B cell (primary cell): ENCODE data around the gene LRRC55. TPM values are rescaled to one million over a fixed set of nuclear protein-coding genes. Genes with fewer than 3 reads are reported as not detected.

Source experiments
- ATAC-seq: fragments of 200-7000 bp; cut with Tn5 transposase; one replicate; pipeline ENCODE4 v1.10.0; 2021; ENCODE audit warnings: low read depth, mild to moderate bottlenecking, moderate number of reproducible peaks, moderate library complexity
- CTCF ChIA-PET: fragments of 350-600 bp; sonication (Branson Sonifier 250); formaldehyde crosslinking; loops from one replicate; lab custom pipeline; 2021; ENCODE audit warnings: antibody characterized with exemption, inconsistent platforms; lab: Charles Lee
- POLR2A ChIA-PET: fragments of 350-600 bp; sonication (Branson Sonifier 250); formaldehyde crosslinking; loops from one replicate; lab custom pipeline; 2021; ENCODE audit warnings: antibody characterized with exemption; lab: Charles Lee
- DNase-seq: peaks from one replicate; pipeline ENCODE4 v3.0.0; 2013
- H2AFZ ChIP-seq: 2 replicates; pipeline ENCODE4 v1.6.1; 2012; ENCODE audit warnings: mild to moderate bottlenecking, low read depth, low read length; ENCODE audit not compliant: insufficient read depth, poor library complexity, severe bottlenecking
- H3K27ac ChIP-seq, 2 donors: 1 replicate in 1 of 2; 2 replicates in 1 of 2; pipeline ENCODE4 v1.5.1; 2012 to 2013; ENCODE audit warnings: low read length in 2 of 2, mild to moderate bottlenecking in 2 of 2, moderate library complexity in 1 of 2
- H3K27me3 ChIP-seq, 4 experiments: fragments of 200-600 bp in 1 of 4; sonication (generic) in 1 of 4; replicated peaks in 1 of 4; 1 replicate in 2 of 4; 2 replicates in 2 of 4; pipeline versions ENCODE4 v1.6.1 to v1.7.0; 2013 to 2016; ENCODE audit warnings: low read length in 3 of 4, mild to moderate bottlenecking in 2 of 4, mixed read lengths in 1 of 4, moderate library complexity in 1 of 4; ENCODE audit not compliant: insufficient read depth in 4 of 4, control insufficient read depth in 3 of 4; ENCODE audit errors: control extremely low read depth in 1 of 4
- H3K36me3 ChIP-seq, 2 experiments: replicated peaks in 1 of 2; 1 replicate in 1 of 2; 2 replicates in 1 of 2; pipeline versions ENCODE4 v1.6.1 to v1.7.1; 2013; ENCODE audit warnings: low read length in 1 of 2; ENCODE audit not compliant: insufficient read depth in 2 of 2, control insufficient read depth in 1 of 2; ENCODE audit errors: control extremely low read depth in 1 of 2, extremely low read depth in 1 of 2
- H3K4me1 ChIP-seq, 2 donors: fragments of 200-600 bp in 1 of 2; sonication (generic) in 1 of 2; 1 replicate in 1 of 2; 2 replicates in 1 of 2; pipeline versions ENCODE4 v1.5.1 to v1.6.1; 2013 to 2017; ENCODE audit warnings: low read length in 2 of 2; ENCODE audit not compliant: control insufficient read depth in 2 of 2, insufficient read depth in 2 of 2
- H3K4me2 ChIP-seq: replicated peaks from 2 replicates; pipeline ENCODE3; 2012; ENCODE audit warnings: mild to moderate bottlenecking, low read depth, low read length; ENCODE audit not compliant: poor library complexity, severe bottlenecking
- H3K4me3 ChIP-seq, 5 experiments: fragments of 200-600 bp in 1 of 5; sonication (generic) in 1 of 5; 1 replicate in 3 of 5; 2 replicates in 2 of 5; pipeline versions ENCODE4 v1.5.1 to v1.7.0; 2011 to 2016; ENCODE audit warnings: low read length in 4 of 5, mild to moderate bottlenecking in 4 of 5, low read depth in 2 of 5, control low read depth in 1 of 5, moderate library complexity in 1 of 5; ENCODE audit not compliant: insufficient read depth in 1 of 5; ENCODE audit errors: control extremely low read depth in 1 of 5, extremely low read depth in 1 of 5
- H3K79me2 ChIP-seq: fragments of 200-600 bp; sonication (generic); one replicate; pipeline ENCODE4 v1.6.0; 2016; ENCODE audit warnings: low read length; ENCODE audit not compliant: control insufficient read depth, insufficient read depth
- H3K9ac ChIP-seq: fragments of 200-600 bp; sonication (generic); 2 replicates; pipeline ENCODE4 v1.6.1; 2017; ENCODE audit warnings: mild to moderate bottlenecking, low read length, moderate library complexity
- H3K9me3 ChIP-seq, 3 donors: one replicate each; pipeline versions ENCODE4 v1.6.1 to v1.7.1; 2013; ENCODE audit warnings: low read length in 2 of 3; ENCODE audit not compliant: control insufficient read depth in 2 of 3, insufficient read depth in 1 of 3; ENCODE audit errors: control extremely low read depth in 1 of 3
- H4K20me1 ChIP-seq: 2 replicates; pipeline ENCODE4 v1.6.0; 2012; ENCODE audit warnings: mild to moderate bottlenecking, low read length; ENCODE audit not compliant: insufficient read depth, control insufficient read depth, poor library complexity, severe bottlenecking
- H3K27ac Mint-ChIP-seq: one replicate; pipeline ENCODE4 v1.8.0; 2021; ENCODE audit warnings: mixed read lengths
- H3K27me3 Mint-ChIP-seq: one replicate; pipeline ENCODE4 v1.8.0; 2021; ENCODE audit warnings: mixed read lengths
- H3K4me1 Mint-ChIP-seq: one replicate; pipeline ENCODE4 v1.8.0; 2021; ENCODE audit warnings: mixed read lengths
- H3K4me3 Mint-ChIP-seq: one replicate; pipeline ENCODE4 v1.8.0; 2021; ENCODE audit warnings: mixed read lengths
- H3K9me3 Mint-ChIP-seq: one replicate; pipeline ENCODE4 v1.8.0; 2022; ENCODE audit warnings: mixed read lengths; ENCODE audit not compliant: insufficient read depth
- CTCF ChIP-seq: fragments of 200-600 bp; IDR thresholded peaks from one replicate; pipeline ENCODE4 v1.8.0; 2022; ENCODE audit warnings: antibody characterized with exemption, mild to moderate bottlenecking
- EZH2 ChIP-seq: IDR thresholded peaks from 2 replicates; pipeline ENCODE4 v1.6.1; 2012; ENCODE audit warnings: borderline replicate concordance, low read depth, mild to moderate bottlenecking, moderate library complexity, low read length; ENCODE audit not compliant: insufficient read depth, poor library complexity, severe bottlenecking
- WGBS: methylation state at CpG from one replicate; pipeline ENCODE4 v1.1.5; 2013; ENCODE audit warnings: missing lambda C conversion rate; ENCODE audit not compliant: insufficient coverage; 5-methylcytosine and 5-hydroxymethylcytosine counted together
- intact Hi-C: fragments of 100-400 bp; cut with micrococcal nuclease; formaldehyde crosslinking; loops from one replicate; pipeline ENCODE4 v1.10.0; 2022
- polyA plus RNA-seq: library from polyadenylated mRNA; depleted of rRNA; stranded (reverse); fragments of >200 nt; gene quantifications from 2 replicates; pipeline ENCODE4 v1.2.3, GENCODE V29; 2012
- total RNA-seq, 2 donors: library from RNA; stranded (reverse); fragments of 120-200 nt in 1 of 2; gene quantifications; 1 replicate in 1 of 2; 2 replicates in 1 of 2; pipeline versions ENCODE4 v1.2.3 to v1.2.4, GENCODE V29; 2013 to 2022

The LRRC55 gene
- total and polyA plus RNA-seq, 2 donors (not counting 1 experiment from before 2014, with no cell fraction given) = not detected

- intact Hi-C loops = no loop called here
- no peak overlapping the region for H3K4me3 Mint-ChIP-seq
Observed at GRCh38 chr11:57210781-57211180, 29.0 kb downstream of the LRRC55 start.

More at GRCh38 chr11:57210781-57211180, 29.0 kb downstream of the LRRC55 start:
- Histone ChIP-seq H3K36me3 (no peaks in the 10 kb centered on the region), H3K79me2 (no peaks in the 10 kb centered on the region), H3K27ac (no peak overlapping the region), H3K4me1 (no peaks in the 10 kb centered on the region), H3K4me3 (no peak overlapping the region), H3K9ac (no peak overlapping the region), H4K20me1 (no peaks in the 10 kb centered on the region), H3K9me3 (no peaks in the 10 kb centered on the region), H3K4me2 (no peak overlapping the region), H2AFZ (no peak overlapping the region), H3K27me3 (peaks cover 0 to 4% (median 0%) of the 10 kb centered on the region in 4 experiments)
- Mint-ChIP-seq H3K4me1 (no peaks in the 10 kb centered on the region), H3K27me3 (peaks cover 17% of the 10 kb centered on the region), H3K9me3 (no peaks in the 10 kb centered on the region), H3K27ac (no peak overlapping the region)
- ChIA-PET POLR2A (no interaction called here), CTCF (interaction anchor here (1.3 kb wide), 1 partner anchor 38 kb away, joined by 3 read pairs; no protein-coding TSS in a partner anchor)
- DNase-seq = no peak
- TF ChIP-seq CTCF = no peak
- no peak for TF ChIP-seq EZH2
- WGBS = 31% methylated on average over 2 of the region's 7 CpGs
- no peak for ATAC-seq
